Hematopoietic multipotent progenitor cell treated with erythropoietin and hydrocortisone succinate and interleukin-3 and kit ligand, for 17 days (in vitro differentiated cells): ENCODE data around the gene RHOBTB1.
"Not testable (repeated sequence)": the region's sequence is repeated elsewhere in the genome, so short reads cannot be mapped to it uniquely, and the experiment has no call there.

Experiments
- DNase-seq: peaks from one replicate; pipeline ENCODE4 v3.0.0-alpha.2; 2015; ENCODE audit warnings: low spot score

The RHOBTB1 gene

GRCh38 chr10:60868946-60869345 is 75.0 kb downstream of the RHOBTB1 start:
- no peak for DNase-seq

DNA sequence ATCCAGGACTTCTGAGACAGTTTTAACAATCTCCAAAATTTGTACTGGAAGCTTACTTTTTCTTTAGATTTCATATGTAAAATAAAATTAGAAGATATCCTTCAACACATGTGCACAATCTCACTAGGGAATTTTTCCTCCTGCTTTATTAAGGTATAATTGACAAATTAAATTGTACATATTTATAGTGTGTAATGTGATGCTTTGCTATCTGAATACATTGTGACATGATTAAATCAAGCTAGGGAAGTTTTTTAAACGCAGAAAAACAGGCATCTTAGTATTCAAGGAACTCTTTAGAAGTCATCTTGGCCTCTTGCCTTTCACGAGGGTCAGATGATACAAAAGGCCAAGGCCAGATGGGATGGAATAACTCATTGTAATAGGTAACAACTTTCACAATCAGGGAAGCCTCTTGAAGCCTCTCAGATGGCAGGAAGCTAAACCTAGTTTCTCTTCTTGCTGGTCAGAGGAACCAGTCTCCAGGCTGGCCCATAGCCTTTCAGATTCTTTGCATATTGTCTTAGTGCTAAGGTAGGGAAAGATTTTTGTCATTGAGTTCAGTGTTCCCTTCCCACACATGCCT is 78.7 kb downstream of the RHOBTB1 start:
- DNase-seq = no peak

GRCh38 chr10:60863796-60864195 is 80.2 kb downstream of the RHOBTB1 start:
- DNase-seq = no peak

- no peak for DNase-seq
Observed at GRCh38 chr10:60862517-60862916, 81.5 kb downstream of the RHOBTB1 start.

DNA sequence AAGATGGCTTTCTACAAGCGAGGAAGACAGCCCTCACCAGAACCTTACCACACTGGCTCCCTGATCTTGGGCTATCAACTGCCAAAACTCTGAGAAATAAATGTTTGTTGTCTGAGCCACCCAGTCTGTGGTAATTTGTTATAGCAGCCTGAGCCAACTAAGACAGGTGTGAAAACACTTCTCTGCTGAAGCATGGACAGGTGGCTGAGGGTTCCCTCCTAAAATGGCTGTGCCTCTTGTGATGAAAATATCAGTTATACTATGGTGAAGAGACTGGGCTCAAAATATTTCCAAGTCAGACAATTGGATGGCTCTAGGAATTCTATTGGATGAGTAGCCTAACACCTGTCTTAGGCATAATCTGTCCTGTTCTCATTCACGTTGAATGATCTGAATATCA is 87.6 kb downstream of the RHOBTB1 start:
- DNase-seq = no peak

- DNase-seq = no peak
Observed at GRCh38 chr10:60853637-60854036, 90.3 kb downstream of the RHOBTB1 start.

GRCh38 chr10:60853107-60853506 is 90.9 kb downstream of the RHOBTB1 start:
- DNase-seq = no peak

- DNase-seq = no peak
Observed at GRCh38 chr10:60849740-60850139, 94.2 kb downstream of the RHOBTB1 start.

DNA sequence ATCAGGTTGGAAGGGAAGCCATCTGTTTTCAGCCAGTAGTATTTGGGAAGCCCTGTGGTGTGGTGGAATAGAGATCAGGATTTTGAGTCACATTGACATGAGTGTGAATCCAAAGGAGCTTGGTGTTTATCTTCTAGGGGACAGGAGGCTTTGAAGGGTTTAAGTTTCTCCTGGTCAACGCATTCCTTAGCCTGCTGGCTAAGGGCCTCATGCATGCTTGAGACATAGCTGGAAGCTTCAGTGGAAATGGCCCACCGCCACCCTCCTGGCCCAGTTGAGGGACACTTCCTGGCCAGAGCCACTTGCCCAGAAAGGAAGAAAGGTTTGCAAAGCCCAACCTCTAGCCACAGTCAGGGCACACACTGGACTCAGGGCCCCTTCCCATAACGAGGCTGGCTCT is 94.8 kb downstream of the RHOBTB1 start:
- no peak for DNase-seq

GRCh38 chr10:60848680-60849079 is 95.3 kb downstream of the RHOBTB1 start:
- DNase-seq = no peak

- DNase-seq = no peak
Observed at GRCh38 chr10:60848126-60848525, 95.9 kb downstream of the RHOBTB1 start.

DNA sequence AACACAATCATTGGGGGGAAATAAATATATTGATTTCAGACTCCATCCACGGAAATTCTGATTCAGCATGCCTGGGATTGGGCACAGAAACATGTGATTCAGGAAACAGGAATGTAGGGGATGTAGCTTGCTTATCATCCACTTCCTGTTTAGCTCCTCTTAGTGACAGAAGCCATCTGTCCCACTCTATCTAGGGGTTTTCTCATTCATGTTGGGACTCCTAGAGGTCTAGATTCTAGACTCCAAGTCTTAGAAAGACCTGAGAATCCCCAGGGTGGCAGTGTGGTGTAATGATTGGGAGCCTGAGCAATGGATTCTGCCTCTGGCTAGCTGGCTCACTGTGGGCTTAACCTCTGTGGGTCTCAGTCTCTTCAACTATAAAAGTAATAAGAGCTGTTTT is 97.8 kb downstream of the RHOBTB1 start:
- no peak for DNase-seq

DNA sequence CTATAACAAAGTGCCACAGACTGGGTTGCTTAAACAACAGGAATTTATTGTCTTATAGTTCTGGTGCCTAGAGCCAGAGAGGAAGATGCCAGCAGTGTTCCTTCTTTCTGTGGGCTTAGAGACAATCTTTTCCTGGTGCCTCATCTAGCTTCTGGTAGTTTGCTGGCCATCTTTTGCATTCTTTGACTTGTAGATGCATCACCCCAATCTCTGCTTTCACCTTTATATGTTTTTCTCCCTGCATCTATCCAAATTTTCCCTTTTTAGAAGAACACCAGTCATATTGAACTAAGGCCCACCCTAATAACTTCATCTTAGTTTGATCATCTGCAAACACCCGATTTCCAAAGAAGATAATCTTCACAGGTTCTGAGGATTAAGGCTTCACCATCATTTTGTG is 98.9 kb downstream of the RHOBTB1 start:
- DNase-seq = no peak

DNA sequence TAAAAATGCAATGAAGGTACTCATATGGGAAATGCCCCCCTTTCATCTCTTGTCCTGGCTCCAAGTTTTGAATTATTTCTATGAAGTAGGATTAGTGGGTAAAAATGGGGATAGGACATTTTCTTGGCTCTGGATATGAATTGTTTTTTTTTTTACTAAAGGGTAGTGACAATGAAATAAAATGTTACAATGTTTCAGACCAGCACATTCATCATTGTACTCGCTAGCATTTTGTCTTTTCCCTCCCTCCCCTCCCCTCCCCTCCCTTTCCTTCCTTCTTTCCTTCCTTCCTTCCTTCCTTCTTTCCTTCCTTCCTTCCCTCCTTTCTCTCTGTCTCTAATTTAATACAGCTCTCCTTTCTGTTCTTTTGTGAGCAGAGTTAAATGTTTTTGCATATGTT is 101.3 kb downstream of the RHOBTB1 start:
- DNase-seq = no peak

GRCh38 chr10:60841227-60841626 is 102.8 kb downstream of the RHOBTB1 start:
- not testable (repeated sequence) for DNase-seq

- DNase-seq = no peak
Observed at GRCh38 chr10:60835049-60835448, 108.9 kb downstream of the RHOBTB1 start.

DNA sequence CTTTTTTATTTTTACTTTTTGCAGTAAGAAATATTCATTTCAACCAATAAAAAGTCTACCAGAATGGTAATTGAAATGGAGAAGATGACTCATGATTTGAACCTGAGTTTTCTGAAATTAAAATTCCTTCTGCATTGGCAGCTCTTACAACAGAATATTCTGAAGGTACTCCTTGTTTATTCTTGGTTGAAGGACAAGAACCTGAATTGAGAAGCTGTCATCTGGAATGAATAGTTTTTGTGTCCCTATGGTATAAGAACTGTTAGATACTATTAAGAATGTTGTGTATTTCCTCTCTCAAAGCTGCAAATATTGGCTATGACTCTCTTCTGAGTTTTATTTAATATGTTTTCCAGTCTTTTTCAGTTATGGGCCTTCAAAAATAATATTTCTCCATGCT is 109.6 kb downstream of the RHOBTB1 start:
- DNase-seq = no peak

DNA sequence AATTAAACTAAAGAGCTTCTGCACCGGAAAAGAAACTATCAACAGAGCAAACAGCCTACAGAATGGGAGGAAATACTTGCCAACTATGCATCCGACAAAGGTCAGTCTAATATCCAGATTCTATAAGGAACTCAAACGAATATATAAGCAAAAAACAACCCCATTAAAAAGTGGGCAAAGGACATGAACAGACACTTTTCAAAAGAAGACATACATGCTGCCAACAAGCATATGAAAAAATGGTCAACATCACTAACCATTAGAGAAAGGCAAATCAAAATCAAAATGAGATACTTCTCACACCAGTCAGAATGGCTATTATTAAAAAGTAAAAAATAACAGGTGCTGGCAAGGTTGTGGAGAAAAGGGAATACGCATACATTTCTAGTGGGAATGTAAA is 111.8 kb downstream of the RHOBTB1 start:
- not testable (repeated sequence) for DNase-seq

- DNase-seq = no peak
Observed at GRCh38 chr10:60828489-60828852, 115.5 kb downstream of the RHOBTB1 start.

DNA sequence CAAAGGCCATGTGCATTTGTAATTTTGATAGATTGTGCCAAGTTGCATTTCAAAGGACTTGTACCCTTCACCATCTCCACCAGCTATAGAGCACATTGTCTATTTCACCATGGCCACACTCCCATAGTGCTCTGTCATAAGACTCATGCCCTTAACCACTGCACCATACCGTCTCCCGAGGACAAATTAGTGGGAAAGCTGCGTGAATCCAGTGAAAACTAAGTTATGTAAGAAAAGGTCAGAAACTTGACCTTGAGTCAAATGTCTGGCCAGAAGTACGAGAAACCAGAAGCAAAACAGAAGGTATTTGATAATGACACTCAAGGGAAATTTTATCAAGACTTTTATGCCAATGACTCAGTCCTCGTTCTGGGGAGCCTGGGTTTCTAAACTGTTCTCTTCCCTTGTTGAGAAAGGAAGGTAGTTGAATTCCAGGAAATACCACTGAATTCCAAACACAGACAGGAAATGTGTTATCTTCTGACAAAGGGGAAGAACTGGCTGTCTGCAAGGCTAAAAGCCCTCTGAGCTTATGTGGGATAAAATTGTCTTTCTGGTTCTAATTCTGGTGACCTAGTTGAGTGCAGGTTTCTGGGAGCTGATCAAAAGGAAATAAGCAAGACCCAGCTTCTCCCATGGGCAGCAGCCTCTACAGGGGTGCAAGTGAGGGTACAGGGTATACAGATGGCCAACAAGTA is 116.0 kb downstream of the RHOBTB1 start:
- no peak for DNase-seq

DNA sequence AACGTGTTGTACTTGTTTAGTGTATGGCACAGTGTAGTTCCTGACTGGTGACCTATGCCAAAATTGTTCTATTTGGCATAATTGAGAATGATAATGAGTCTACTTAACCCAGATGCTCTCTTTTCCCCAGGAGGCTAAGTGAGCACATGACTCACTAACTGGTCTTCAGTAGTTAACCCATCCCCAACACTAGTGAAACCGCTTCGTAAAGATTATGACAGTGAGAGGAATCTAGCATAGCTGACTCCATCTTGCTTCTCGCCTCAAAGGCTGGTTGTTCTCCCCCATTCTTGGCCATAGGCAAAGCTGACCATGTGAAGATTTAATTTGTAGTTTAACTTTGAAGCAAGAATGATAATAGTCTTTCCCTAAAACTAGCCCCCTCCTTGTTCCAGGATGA is 118.5 kb downstream of the RHOBTB1 start:
- no peak for DNase-seq

- DNase-seq = no peak
Observed at GRCh38 chr10:60823324-60823723, 120.7 kb downstream of the RHOBTB1 start.

GRCh38 chr10:60822809-60823208 is 121.2 kb downstream of the RHOBTB1 start:
- no peak for DNase-seq

DNA sequence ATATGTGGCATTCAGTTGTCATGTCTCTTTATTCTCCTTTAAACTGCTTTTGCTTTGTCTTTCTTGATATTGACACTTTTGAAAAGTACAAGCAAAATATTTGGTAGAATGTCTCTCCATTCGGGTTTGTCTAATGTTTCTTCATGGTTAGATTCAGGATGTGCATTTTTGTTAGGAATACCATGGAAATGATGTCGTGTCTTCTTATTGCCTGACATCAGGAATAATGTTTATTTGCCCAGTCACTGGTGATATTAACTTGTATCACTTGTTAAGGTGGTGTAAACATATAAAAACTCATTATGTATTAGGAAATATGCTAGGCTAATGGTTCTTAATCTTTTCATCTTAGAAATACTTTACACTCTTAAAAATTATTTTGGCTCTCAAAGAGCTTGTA is 122.3 kb downstream of the RHOBTB1 start:
- DNase-seq = no peak
